DLD1 (cell line): ENCODE results near the gene LDLRAD4.

ENCODE experiments used
- in situ Hi-C: cut with HindIII; loops from 2 replicates; pipeline ENCODE4 v1.10.0; 2017; ENCODE audit warnings: low sequenced_read_pairs

The LDLRAD4 gene

GRCh38 chr18:13399511-13399910 lies 181.0 kb downstream of the LDLRAD4 start:
- in situ Hi-C loops = no loop called here

GRCh38 chr18:13400636-13401315 lies 182.2 kb downstream of the LDLRAD4 start:
- in situ Hi-C loops = no loop called here

GRCh38 chr18:13401404-13401803 lies 182.8 kb downstream of the LDLRAD4 start:
- in situ Hi-C loops = no loop called here

- in situ Hi-C loops = no loop called here
Observed at GRCh38 chr18:13401826-13402225, 183.3 kb downstream of the LDLRAD4 start.

GRCh38 chr18:13403786-13404549 lies 185.4 kb downstream of the LDLRAD4 start:
- in situ Hi-C loops = no loop called here

- in situ Hi-C loops = no loop called here
Observed at GRCh38 chr18:13405305-13406038, 186.9 kb downstream of the LDLRAD4 start.

GRCh38 chr18:13406049-13406615 lies 187.6 kb downstream of the LDLRAD4 start:
- in situ Hi-C loops = no loop called here

- in situ Hi-C loops = no loop called here
Observed at GRCh38 chr18:13406736-13407135, 188.2 kb downstream of the LDLRAD4 start.

- in situ Hi-C loops = no loop called here
Observed at GRCh38 chr18:13407484-13407883, 188.9 kb downstream of the LDLRAD4 start.

- in situ Hi-C loops = no loop called here
Observed at GRCh38 chr18:13409026-13409425, 190.5 kb downstream of the LDLRAD4 start.

- in situ Hi-C loops = no loop called here
Observed at GRCh38 chr18:13409997-13410396, 191.4 kb downstream of the LDLRAD4 start.

GRCh38 chr18:13410471-13410870 lies 191.9 kb downstream of the LDLRAD4 start:
- in situ Hi-C loops = no loop called here

GRCh38 chr18:13412017-13412416 lies 193.5 kb downstream of the LDLRAD4 start:
- in situ Hi-C loops = no loop called here

- in situ Hi-C loops = no loop called here
Observed at GRCh38 chr18:13412901-13413300, 194.3 kb downstream of the LDLRAD4 start.

GRCh38 chr18:13414102-13414501 lies 195.5 kb downstream of the LDLRAD4 start:
- in situ Hi-C loops = no loop called here

- in situ Hi-C loops = no loop called here
Observed at GRCh38 chr18:13414521-13414920, 196.0 kb downstream of the LDLRAD4 start.

- in situ Hi-C loops = no loop called here
Observed at GRCh38 chr18:13415736-13416135, 197.2 kb downstream of the LDLRAD4 start.

GRCh38 chr18:13416208-13416607 lies 197.6 kb downstream of the LDLRAD4 start:
- in situ Hi-C loops = no loop called here

GRCh38 chr18:13416848-13417247 lies 198.3 kb downstream of the LDLRAD4 start:
- in situ Hi-C loops = no loop called here

GRCh38 chr18:13418013-13418710 lies 199.6 kb downstream of the LDLRAD4 start:
- in situ Hi-C loops = no loop called here
